Activated CD8-positive, alpha-beta memory T cell treated with anti-CD3 and anti-CD28 coated beads, Interleukin-2, amount 50 U/mL, for 4 hours (primary cell): ENCODE results near the gene CDH20.
A peak's percentile ranks its signal among the peaks of the same experiment; 100 is the strongest.

ENCODE experiments used
- DNase-seq: peaks from one replicate; pipeline ENCODE4 v3.0.0-alpha.2; 2020

The CDH20 gene

GRCh38 chr18:61542596-61542995, 209.4 kb downstream of the CDH20 start:
- no peak for DNase-seq

GRCh38 chr18:61543518-61543917, 210.3 kb downstream of the CDH20 start:
- no peak for DNase-seq

- DNase-seq, result no peak
Measured at GRCh38 chr18:61544178-61544577, 210.9 kb downstream of the CDH20 start.

GRCh38 chr18:61545281-61546245, 212.3 kb downstream of the CDH20 start:
- no peak for DNase-seq

DNA sequence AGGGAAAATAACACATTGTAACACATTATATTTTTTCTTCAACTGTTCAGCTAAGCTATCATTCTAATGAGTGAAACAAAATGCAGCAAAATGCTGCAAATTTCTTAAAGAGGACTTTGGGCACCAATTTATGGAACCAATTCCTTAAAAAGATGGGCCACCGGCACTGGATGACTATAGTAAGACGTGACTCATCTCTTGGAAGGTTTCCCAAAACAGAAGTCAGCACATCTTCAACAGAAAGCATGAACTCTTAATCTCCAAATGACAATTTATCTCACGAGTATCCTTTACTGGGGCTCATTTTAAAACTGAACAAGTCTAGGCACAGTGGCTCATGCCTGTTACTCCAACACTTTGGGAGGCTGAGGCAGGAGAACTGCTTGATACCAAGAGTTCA, 213.4 kb downstream of the CDH20 start:
- no peak for DNase-seq

DNA sequence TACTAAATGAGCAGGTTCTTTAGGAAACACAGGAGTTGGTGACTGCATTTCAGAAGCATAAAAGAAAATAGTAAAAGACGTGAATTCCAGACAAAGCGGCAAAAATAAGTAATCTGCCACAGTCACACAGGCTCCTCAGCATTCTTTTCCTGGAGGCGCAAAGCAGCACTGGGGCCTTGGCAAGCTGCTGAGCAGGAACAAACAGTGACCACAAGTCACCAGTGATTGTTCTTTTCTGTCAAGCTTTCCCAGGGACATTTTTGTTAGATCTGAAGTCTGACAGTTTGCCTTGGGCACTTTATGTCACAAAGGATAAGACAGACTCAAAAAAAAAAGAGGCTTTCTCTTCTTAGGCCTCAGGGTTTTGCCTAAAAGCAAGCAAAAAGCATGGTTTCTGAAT, 216.2 kb downstream of the CDH20 start:
- no peak for DNase-seq

- DNase-seq, result no peak
Measured at GRCh38 chr18:61549889-61550288, 216.7 kb downstream of the CDH20 start.

- DNase-seq, result no peak
Measured at GRCh38 chr18:61551586-61551985, 218.4 kb downstream of the CDH20 start.

GRCh38 chr18:61553045-61553659, 219.9 kb downstream of the CDH20 start:
- DNase-seq, result no peak

- DNase-seq, result peak; percentile 16
Measured at GRCh38 chr18:61554117-61554776, 221.0 kb downstream of the CDH20 start.

DNA sequence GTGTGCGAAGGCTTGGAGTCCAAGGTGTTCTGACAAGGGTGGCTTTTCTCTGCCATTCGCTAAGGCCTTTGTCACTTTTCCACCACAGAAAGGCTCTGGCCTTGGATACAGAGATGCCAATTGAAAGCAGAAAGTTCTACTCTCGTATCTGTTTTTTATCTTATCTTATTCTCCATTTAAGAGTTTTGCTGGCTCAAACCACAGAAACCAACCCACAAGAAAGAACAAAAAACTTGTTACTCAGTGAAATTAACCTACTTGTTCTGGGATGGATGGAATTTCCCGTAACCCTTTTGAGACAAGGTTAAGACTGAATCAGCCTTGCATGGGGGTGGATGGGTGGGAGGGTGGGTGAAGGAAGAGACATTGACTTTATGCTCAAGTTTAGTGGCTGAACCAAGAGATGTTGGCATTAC, 221.7 kb downstream of the CDH20 start:
- DNase-seq, result no peak

DNA sequence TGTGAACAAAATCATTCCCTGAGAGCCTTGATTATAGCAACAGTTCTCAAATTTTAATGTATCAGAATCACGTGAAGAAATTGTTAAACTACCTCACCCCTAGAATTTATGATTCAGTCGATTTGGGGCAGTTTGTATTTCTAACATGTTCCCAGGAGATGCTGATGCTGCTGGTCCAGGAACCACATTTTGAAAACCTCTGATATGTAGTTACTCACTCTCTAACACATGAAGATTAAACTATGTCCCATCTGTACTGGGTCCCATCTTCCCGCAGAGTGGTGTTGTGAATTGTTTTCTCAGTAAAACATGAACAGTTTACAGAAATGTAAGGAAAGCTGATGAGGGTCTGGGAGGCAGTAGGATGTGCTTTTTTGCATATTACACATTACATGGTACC, 223.1 kb downstream of the CDH20 start:
- DNase-seq, result no peak

- no peak for DNase-seq
Measured at GRCh38 chr18:61556862-61557261, 223.6 kb downstream of the CDH20 start.

DNA sequence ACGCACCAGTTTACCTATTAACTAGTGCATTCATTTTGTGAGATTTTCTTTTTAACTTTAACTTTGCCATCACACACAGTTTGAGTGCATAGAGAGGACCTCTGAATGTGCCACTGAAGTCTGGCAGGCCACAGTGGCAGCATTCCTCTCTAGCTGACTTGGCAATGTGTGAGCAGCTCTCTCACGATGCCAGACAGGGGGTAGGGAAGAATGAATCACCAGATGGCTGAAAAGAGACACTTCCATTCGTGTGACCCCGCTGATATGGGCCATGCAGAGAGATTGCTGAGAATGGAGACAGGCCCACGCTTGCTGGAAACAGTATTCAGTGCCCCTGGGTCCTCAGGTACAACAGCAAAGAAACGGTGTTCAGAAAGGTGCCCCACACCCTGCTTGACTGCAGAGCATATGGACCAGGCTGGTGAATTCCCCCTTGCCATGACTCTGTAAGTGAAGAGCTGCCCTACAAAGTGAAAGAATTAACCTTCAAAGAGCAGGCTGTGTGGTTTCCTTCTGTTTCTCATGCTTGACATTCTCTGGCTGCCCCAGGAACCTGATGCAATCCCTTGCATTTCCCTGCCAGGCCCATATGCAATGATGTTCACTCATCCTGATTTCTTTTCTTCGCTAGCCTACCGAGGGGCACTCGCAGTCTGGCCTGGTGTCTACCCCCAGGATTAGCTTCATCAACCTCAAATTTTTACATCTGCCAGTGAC, 236.1 kb downstream of the CDH20 start:
- DNase-seq, result no peak

DNA sequence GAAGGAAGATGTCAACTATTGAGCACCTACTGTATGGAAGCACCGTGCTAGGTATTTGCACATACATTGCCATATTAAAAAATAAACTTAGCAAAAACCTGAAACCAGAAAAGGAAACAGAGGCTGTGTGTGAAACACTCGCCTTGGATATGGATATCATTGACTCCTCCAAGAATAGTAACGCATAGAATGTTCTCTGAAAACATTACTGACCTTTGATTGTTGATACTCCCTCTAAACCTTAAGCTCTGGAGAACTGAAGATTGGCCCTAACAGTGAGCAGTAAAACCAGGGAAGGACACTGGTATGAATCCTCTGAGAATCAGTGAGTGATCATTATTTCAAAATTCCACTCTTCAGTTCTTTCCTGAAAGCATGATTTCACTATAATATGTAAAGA, 236.8 kb downstream of the CDH20 start:
- DNase-seq, result no peak

- DNase-seq, result no peak
Measured at GRCh38 chr18:61572084-61572655, 238.9 kb downstream of the CDH20 start.

- DNase-seq, result no peak
Measured at GRCh38 chr18:61572871-61573270, 239.6 kb downstream of the CDH20 start.

GRCh38 chr18:61574665-61575064, 241.4 kb downstream of the CDH20 start:
- no peak for DNase-seq

GRCh38 chr18:61575419-61575818, 242.2 kb downstream of the CDH20 start:
- no peak for DNase-seq

- no peak for DNase-seq
Measured at GRCh38 chr18:61578846-61579245, 245.6 kb downstream of the CDH20 start.

GRCh38 chr18:61579581-61579980, 246.4 kb downstream of the CDH20 start:
- DNase-seq, result no peak

DNA sequence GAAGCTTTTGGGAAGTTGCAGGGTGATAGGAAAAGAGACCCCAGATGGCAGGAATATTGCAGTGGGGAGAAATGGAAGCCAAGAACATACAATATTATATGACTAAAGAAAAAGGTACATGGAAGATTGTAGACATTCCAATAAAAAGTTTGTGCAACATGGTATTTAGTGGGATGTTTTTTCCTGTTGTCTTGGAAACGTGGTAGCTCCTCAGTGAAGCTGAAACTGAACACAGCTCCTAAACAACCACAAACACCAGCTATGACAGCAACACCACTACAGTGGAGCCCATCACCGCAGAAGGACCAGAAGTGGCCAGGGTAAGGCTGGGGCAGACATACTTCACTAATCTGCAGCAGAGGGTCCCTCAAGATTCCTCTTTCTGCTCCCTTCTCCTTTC, 246.8 kb downstream of the CDH20 start:
- DNase-seq, result no peak
